CD4-positive, alpha-beta T cell (primary cell): ENCODE measurements around the gene AFDN. TPM values are rescaled to one million over a fixed set of nuclear protein-coding genes. Genes with fewer than 3 reads are reported as not detected.

Experiments
- ATAC-seq: fragments of 200-7000 bp; cut with Tn5 transposase; one replicate; pipeline ENCODE4 v1.10.0; 2022; ENCODE audit warnings: mild to moderate bottlenecking; ENCODE audit not compliant: poor library complexity
- CTCF ChIA-PET: fragments of 350-600 bp; sonication (Branson Sonifier 250); formaldehyde crosslinking; loops from one replicate; lab custom pipeline; 2021; ENCODE audit warnings: antibody characterized with exemption, inconsistent platforms; lab: Charles Lee
- POLR2A ChIA-PET: fragments of 350-600 bp; sonication (Branson Sonifier 250); formaldehyde crosslinking; loops from one replicate; lab custom pipeline; 2021; ENCODE audit warnings: antibody characterized with exemption, inconsistent platforms; lab: Charles Lee
- DNase-seq, 14 experiments: peaks; one replicate each; pipeline ENCODE4 v3.0.0-alpha.2; 2013 to 2020; ENCODE audit warnings: mixed read lengths in 2 of 14
- H3K27ac ChIP-seq, 2 donors: one replicate each; pipeline versions ENCODE4 v1.5.1 to v1.7.0; 2013; ENCODE audit warnings: low read length in 2 of 2, low read depth in 1 of 2, mild to moderate bottlenecking in 1 of 2
- H3K27me3 ChIP-seq, 2 experiments: 1 replicate in 1 of 2; 2 replicates in 1 of 2; pipeline versions ENCODE4 v1.6.1 to v1.7.0; 2013; ENCODE audit warnings: low read length in 2 of 2, control low read depth in 1 of 2, mild to moderate bottlenecking in 1 of 2, moderate library complexity in 1 of 2; ENCODE audit not compliant: insufficient read depth in 2 of 2, control insufficient read depth in 1 of 2
- H3K36me3 ChIP-seq: one replicate; pipeline ENCODE4 v1.6.1; 2013; ENCODE audit warnings: low read length, control low read depth; ENCODE audit not compliant: insufficient read depth
- H3K4me1 ChIP-seq: one replicate; pipeline ENCODE4 v1.6.1; 2013; ENCODE audit warnings: low read length, control low read depth; ENCODE audit not compliant: insufficient read depth
- H3K4me3 ChIP-seq: one replicate; pipeline ENCODE4 v1.5.1; 2013; ENCODE audit warnings: mild to moderate bottlenecking, low read length, moderate library complexity
- H3K9me3 ChIP-seq, 2 experiments: 1 replicate in 1 of 2; 2 replicates in 1 of 2; pipeline versions ENCODE4 v1.6.1 to v1.7.0; 2013; ENCODE audit warnings: low read length in 2 of 2, mild to moderate bottlenecking in 2 of 2, control low read depth in 1 of 2, moderate library complexity in 1 of 2; ENCODE audit not compliant: control insufficient read depth in 1 of 2, insufficient read depth in 1 of 2
- H3K27ac Mint-ChIP-seq: one replicate; pipeline ENCODE4 v1.8.0; 2020; ENCODE audit warnings: mixed read lengths
- H3K27me3 Mint-ChIP-seq: one replicate; pipeline ENCODE4 v1.8.0; 2021; ENCODE audit warnings: mixed read lengths
- H3K36me3 Mint-ChIP-seq: one replicate; pipeline ENCODE4 v1.8.0; 2021; ENCODE audit warnings: low read depth, mixed read lengths
- H3K4me1 Mint-ChIP-seq: one replicate; pipeline ENCODE4 v1.8.0; 2021; ENCODE audit warnings: low read depth, mixed read lengths
- H3K4me3 Mint-ChIP-seq: one replicate; pipeline ENCODE4 v1.8.0; 2020; ENCODE audit warnings: mild to moderate bottlenecking, mixed read lengths
- H3K9me3 Mint-ChIP-seq: one replicate; pipeline ENCODE4 v1.8.0; 2020; ENCODE audit warnings: mixed read lengths
- CTCF ChIP-seq: fragments of 200-600 bp; IDR thresholded peaks from one replicate; pipeline ENCODE4 v1.8.0; 2022; ENCODE audit warnings: antibody characterized with exemption, mild to moderate bottlenecking
- intact Hi-C, 2 experiments: fragments of 100-400 bp; cut with DNase I in 1 of 2; cut with micrococcal nuclease in 1 of 2; formaldehyde crosslinking; loops; one replicate each; pipeline versions ENCODE4 v1.15.1 to v1.9.0; 2023 to 2025; cut with DNase I, micrococcal nuclease
- total RNA-seq, 174 experiments: library from RNA in 2 of 174; stranded (reverse) in 2 of 174; gene quantifications; one replicate each; pipeline ENCODE4 v1.2.3 and lab custom pipeline; 2021 to 2026

The AFDN gene
- total RNA-seq, 2 experiments from 2014 or later, result 9.1 to 10.2 TPM

- no peaks in the 10 kb centered on the region for H3K4me1 ChIP-seq
- intact Hi-C loops, result no loop called here
- H3K27me3 ChIP-seq, result no peaks in the 10 kb centered on the region
- ChIA-PET POLR2A (no interaction called here), CTCF (no interaction called here)
- DNase-seq (no peak), ATAC-seq (no peak)
- no peak overlapping the region for H3K4me3 ChIP-seq
- Mint-ChIP-seq H3K4me3 (no peak overlapping the region), H3K27me3 (peaks cover 29% of the 10 kb centered on the region), H3K27ac (no peak overlapping the region), H3K9me3 (no peaks in the 10 kb centered on the region), H3K4me1 (no peaks in the 10 kb centered on the region), H3K36me3 (no peaks in the 10 kb centered on the region)
- TF ChIP-seq CTCF, result no peak
- H3K36me3 ChIP-seq, result no peaks in the 10 kb centered on the region
- peaks cover 0 to 3% of the 10 kb centered on the region in 2 experiments for H3K9me3 ChIP-seq
- no peak overlapping the region for H3K27ac ChIP-seq
Measured at GRCh38 chr6:167840526-167841179, 13.9 kb downstream of the AFDN start.

GRCh38 chr6:167841981-167842380, 15.3 kb downstream of the AFDN start:
- TF ChIP-seq CTCF, result no peak
- Histone ChIP-seq H3K4me1 (no peaks in the 10 kb centered on the region), H3K27ac (no peak overlapping the region), H3K27me3 (no peaks in the 10 kb centered on the region), H3K9me3 (peaks cover 0 to 3% of the 10 kb centered on the region in 2 experiments), H3K4me3 (no peak overlapping the region), H3K36me3 (no peaks in the 10 kb centered on the region)
- intact Hi-C loops, result no loop called here
- H3K9me3 Mint-ChIP-seq, result no peaks in the 10 kb centered on the region
- DNase-seq (no peak), ATAC-seq (no peak)
- peaks cover 28% of the 10 kb centered on the region for H3K27me3 Mint-ChIP-seq
- no peak overlapping the region for H3K27ac Mint-ChIP-seq
- no peaks in the 10 kb centered on the region for H3K4me1 Mint-ChIP-seq
- CTCF ChIA-PET, result no interaction called here
- no peak overlapping the region for H3K4me3 Mint-ChIP-seq
- POLR2A ChIA-PET, result no interaction called here
- H3K36me3 Mint-ChIP-seq, result no peaks in the 10 kb centered on the region

GRCh38 chr6:167842457-167842856, 15.7 kb downstream of the AFDN start:
- ChIA-PET CTCF (no interaction called here), POLR2A (no interaction called here)
- ATAC-seq (no peak), DNase-seq (no peak)
- peaks cover 0 to 3% of the 10 kb centered on the region in 2 experiments for H3K9me3 ChIP-seq
- no peak overlapping the region for H3K27ac Mint-ChIP-seq
- H3K9me3 Mint-ChIP-seq, result no peaks in the 10 kb centered on the region
- no peaks in the 10 kb centered on the region for H3K4me1 Mint-ChIP-seq
- peaks cover 31% of the 10 kb centered on the region for H3K27me3 Mint-ChIP-seq
- H3K4me3 ChIP-seq, result no peak overlapping the region
- no peaks in the 10 kb centered on the region for H3K4me1 ChIP-seq
- H3K36me3 Mint-ChIP-seq, result no peaks in the 10 kb centered on the region
- no peak overlapping the region for H3K4me3 Mint-ChIP-seq
- H3K27ac ChIP-seq, result no peak overlapping the region
- no peaks in the 10 kb centered on the region for H3K27me3 ChIP-seq
- H3K36me3 ChIP-seq, result no peaks in the 10 kb centered on the region
- no peak for TF ChIP-seq CTCF
- intact Hi-C loops, result no loop called here
